Urothelium cell line (cell line): ENCODE measurements around the gene ZNRF4.

Source experiments
- DNase-seq: peaks from one replicate; pipeline ENCODE4 v3.0.0; 2011; ENCODE audit warnings: low spot score, mixed read lengths
- FAIRE-seq: peaks from 2 replicates; lab custom pipeline; 2011; peaks lifted over from hg19 to GRCh38; lab: Jason Lieb, UNC

Gene ZNRF4

GRCh38 chr19:5498830-5499550 lies 43.8 kb downstream of the ZNRF4 start:
- no peak for FAIRE-seq
- DNase-seq: no peak

GRCh38 chr19:5501907-5502306 lies 46.7 kb downstream of the ZNRF4 start:
- FAIRE-seq: no peak
- no peak for DNase-seq

- DNase-seq (no peak), FAIRE-seq (no peak)
These were observed 48.4 kb downstream of the ZNRF4 start for GRCh38 chr19:5503598-5503997.

GRCh38 chr19:5504114-5504513 lies 48.9 kb downstream of the ZNRF4 start:
- no peak for DNase-seq
- no peak for FAIRE-seq
